Medulla oblongata (tissue), 1 donor: Measurements from ENCODE around the gene PRKCG.
"Not testable (repeated sequence)": the region's sequence is repeated elsewhere in the genome, so short reads cannot be mapped to it uniquely, and the experiment has no call there.

Experiments used
- DNase-seq: peaks from one replicate; pipeline ENCODE4 v3.0.0-alpha.2; 2015; ENCODE audit errors: extremely low spot score

Gene PRKCG

DNA sequence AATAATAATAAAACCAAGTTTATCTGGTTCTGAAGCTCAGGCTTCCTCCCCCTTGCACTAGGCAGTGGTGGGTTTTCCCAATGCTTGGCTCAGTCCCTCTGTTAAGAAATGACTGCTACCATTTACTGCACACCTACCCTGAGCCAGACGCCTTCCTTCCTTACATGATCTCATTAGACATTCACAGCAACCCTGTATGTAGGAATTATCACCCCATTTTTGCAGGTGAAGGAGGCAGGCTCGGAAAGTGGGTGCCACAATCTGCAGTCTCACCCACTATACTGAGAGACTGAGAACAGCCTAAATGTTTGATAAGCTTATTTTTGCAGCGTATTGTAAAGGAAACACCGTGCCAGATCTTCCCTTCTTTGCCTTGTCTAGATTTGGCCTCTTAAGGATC, 62.4 kb downstream of the PRKCG start:
- no peak for DNase-seq

DNA sequence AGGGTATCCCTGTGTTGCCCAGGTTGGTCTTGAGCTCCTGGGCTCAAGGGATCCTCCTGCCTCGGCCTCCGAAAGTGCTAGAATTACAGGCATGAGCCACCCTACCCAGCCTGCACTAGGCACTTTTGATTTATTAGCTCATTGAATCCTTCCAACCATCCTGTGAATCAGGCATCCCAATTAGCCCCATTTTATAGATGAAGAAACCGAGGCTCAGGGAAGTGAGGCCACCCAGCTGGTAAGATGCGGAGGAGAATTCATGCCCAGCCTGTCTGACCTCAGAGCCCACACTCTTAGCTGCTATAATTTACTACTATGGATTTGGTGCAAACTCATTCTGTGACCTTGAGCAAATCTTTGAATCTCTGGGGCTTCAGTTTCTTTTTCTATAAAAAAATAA, 62.9 kb downstream of the PRKCG start:
- DNase-seq, result no peak

DNA sequence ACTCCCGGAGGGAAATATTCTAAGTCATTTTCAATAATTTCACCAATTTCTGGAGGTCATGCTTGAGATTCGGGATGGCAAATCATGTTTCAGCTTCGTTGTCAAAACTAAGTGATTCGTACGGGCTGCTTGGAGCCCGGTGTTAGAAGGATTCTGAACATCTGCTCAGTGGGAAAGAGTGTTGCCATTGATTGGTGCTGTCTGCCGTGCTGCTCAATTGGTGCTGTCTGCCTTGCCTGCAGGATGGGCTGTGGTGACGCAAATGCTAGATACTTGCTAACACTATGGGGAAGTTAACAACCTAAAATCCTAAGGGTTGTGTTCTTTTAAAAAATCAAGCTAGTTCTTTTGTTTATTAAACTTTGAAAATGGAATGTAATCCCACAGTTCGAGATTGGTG, 63.4 kb downstream of the PRKCG start:
- DNase-seq, result no peak

DNA sequence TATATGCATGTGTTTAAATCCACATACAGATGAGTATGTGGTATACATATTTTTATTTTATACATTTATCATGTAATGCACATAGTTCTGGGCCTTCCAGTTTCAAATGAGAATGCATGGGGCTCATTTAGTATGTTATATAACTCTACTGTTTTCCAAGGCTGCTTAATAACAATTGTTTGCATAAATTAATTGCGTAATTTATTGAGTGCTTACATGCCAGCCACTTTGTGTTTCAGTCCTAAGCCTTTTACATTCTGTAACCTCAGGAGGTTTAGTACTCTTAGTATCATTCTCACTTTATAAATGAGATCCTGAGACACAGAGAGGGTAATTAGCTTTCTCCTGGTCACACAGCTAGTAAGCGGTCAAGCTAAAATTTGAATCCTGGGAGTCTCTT, 64.0 kb downstream of the PRKCG start:
- DNase-seq, result no peak

DNA sequence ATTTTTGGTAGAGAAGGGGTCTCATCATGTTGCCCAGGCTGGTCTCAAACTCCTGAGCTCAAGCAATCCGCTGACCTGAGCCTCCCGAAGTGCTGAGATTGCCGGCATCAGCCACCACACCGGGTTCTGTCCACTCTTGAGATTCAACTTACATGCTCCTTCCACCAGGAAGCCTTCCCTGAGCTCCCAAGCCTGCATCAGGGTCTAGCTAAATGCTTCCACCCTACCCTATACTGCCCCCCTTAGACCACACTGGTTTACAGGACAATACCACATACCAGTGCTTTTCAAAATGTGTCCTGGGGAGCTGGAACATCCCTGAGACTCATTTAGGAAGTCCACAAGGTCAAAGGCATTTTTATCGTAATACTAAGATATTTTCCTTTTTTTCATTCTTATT, 65.6 kb downstream of the PRKCG start:
- DNase-seq, result no peak

DNA sequence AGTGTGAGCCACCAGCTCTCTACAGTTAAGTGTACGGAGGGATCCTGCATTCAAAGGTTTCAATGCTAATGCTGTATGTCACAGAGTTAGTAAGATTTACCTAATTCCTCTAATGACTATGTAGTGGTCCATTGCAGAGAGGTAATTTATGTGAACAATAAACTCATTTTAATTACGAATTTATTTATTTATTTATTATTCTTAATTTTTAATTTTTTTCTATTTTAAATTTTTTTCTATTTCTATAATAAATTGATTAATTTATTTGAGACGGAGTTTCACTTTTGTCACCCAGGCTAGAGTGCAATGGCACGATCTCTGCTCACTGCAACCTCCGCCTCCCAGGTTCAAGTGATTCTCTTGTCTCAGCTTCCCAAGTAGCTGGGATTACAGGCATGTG, 66.6 kb downstream of the PRKCG start:
- not testable (repeated sequence) for DNase-seq

DNA sequence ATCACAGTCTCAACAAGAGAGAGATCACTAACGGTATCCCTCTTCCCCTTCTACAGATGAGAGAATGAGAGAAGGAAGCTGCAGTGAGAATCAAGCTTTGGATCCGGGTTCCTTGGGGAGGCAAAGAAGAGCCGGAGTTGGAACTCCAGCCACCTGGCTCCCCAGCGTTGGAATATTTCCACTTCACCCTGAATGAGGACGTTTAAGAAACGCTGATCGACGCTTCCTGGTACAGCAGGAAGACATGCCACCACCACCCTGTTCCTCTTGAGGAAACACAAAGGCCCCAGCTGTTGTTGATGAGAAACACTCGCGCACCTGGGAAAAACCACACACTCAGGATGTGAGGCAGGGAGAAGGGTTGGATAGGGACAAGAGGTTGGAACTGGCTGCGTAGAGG, 69.4 kb downstream of the PRKCG start:
- no peak for DNase-seq

DNA sequence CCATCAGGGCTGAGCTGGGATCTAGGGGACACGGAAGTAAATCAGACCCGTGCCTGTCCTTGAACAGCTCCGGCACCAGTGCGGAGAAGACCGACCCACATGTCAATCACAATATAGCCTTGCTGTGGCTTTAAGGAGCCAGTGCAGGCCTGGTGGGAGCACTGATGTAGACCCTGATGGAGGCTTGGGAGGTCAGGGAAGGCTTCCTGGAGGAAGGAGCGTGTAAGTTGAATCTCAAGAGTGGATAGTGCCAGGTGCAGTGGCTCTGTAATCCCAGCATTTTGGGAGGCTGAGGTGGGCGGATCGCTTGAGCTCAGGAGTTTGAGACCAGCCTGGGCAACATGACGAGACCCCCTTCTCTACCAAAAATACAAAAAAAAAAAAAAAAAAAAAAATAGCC, 70.0 kb downstream of the PRKCG start:
- DNase-seq, result no peak

DNA sequence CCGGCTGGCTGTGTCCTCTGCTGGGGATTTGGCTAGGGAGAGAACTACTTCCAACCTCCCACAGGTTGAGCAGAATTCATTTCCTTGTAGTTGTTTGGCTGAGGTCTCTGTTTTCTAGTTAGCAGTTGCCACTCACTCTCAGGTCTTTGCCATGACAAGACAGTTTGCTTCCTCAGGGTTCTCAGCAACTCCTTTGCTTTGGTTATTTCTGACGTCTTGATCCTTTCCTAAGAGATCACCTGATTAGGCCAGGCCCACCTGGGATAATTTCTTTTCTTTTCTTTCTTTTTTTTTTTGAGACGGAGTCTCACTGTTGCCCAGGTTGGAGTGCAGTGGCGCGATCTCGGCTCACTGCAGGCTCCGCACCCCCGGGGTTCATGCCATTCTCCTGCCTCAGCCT, 71.4 kb downstream of the PRKCG start:
- no peak for DNase-seq
